GM18951 (cell line): ENCODE measurements around the gene FGD3.
"Not testable (repeated sequence)": the region's sequence is repeated elsewhere in the genome, so short reads cannot be mapped to it uniquely, and the experiment has no call there.

Experiments used
- POLR2A ChIP-seq: IDR thresholded peaks from 4 replicates; pipeline ENCODE4 v1.6.1; 2011; ENCODE audit warnings: mild to moderate bottlenecking; ENCODE audit not compliant: insufficient read length, insufficient read depth; ENCODE audit errors: extremely low read depth
- in situ Hi-C: fragments of 300-500 bp; cut with MboI; formaldehyde crosslinking; loops from one replicate; pipeline ENCODE4 v1.12.0; 2022; ENCODE audit warnings: low sequenced_read_pairs, mixed read lengths, inconsistent platforms; ENCODE audit not compliant: unreplicated experiment

Gene FGD3

DNA sequence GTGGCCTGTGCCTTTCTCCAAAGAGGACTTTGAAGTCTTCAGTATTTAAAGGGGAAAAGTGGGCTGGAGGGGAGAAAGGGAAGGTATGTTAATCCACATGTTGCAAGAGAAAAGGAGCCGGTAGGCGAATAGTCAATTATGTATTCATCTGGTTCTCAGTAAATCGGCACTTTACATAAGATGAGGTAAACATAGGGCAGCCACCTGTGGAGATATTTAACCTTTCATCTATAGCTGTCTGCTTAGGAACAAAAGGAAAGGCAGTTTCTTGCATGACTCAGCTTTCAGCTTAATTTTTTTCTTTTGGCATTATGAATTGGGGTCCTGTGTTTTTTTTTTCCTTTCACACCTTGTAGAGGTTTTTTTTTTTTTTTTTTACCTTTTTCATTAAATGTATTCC, 42.2 kb downstream of the FGD3 start:
- TF ChIP-seq POLR2A: no peak
- in situ Hi-C loops: no loop called here

DNA sequence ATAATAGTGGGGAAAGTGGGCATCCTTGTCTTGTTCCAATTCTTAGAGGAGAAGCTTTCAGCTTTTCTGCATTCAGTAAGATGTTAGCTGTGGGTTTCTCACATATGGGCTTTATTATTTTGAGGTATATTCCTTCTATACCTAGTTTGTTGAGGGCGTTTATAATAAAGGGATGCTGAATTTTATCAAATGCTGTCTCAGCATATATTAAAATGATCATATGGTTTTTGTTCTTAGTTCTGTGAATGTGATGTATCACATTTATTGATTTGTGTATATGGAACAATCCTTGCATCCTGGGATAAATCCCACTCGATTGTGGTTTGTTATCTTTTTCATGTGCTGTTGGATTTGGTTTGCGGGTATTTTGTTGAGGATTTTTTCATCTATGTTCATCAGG, 43.1 kb downstream of the FGD3 start:
- no peak for TF ChIP-seq POLR2A
- in situ Hi-C loops: no loop called here

DNA sequence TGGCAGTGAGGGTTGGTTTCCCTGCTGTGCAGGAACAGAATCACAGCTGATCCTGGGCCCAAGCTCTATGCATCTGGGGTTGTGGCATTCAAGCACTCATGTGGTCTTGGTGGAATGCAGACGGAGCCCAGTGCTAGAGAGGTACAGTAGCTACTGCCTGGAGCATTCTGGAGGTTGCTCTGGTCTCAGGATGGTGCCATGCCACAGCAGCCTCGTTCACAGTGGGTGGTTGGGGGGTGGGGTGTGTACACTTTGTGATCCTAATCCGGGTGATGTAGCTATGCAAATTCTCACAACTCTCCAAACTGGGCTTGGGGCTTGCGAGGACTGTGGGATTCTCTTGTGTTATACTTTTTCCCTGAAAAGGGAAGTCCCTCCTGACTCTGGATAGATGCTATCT, 45.2 kb downstream of the FGD3 start:
- in situ Hi-C loops: no loop called here
- TF ChIP-seq POLR2A: no peak

DNA sequence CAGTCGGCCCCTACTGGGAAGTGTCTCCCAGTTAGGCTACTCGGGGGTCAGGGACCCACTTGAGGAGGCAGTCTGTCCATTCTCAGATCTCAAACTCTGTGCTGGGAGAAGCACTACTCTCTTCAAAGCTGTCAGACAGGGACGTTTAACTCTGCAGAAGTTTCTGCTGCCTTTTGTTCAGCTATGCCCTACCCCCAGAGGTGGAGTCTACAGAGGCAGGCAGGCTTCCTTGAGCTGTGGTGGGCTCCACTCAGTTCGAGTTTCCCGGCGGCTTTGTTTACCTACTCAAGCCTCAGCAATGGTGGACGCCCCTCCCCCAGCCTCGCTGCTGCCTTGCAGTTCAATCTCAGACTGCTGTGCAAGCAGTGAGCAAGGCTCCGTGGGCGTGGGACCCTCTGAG, 51.5 kb downstream of the FGD3 start:
- in situ Hi-C loops: not testable (repeated sequence)

DNA sequence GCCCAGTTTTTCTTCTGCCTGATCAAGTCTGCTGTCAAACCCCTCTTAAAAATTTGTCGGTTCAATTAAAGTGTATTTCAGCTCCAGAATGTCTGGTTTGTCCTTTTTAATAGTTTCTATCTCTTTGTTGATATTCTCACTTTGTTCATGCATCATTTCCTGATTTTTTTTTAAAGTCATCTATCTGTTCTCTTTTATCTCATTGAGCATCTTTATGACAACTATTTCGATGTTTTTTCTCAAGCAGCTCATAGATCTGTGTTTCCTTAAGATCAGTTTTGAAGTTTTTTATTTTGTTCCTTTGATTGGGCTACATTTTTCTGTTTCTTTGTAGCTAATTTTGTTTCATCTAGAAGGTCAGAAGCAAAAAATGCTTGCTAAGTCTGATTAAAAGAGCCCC, 53.7 kb downstream of the FGD3 start:
- in situ Hi-C loops: no loop called here

DNA sequence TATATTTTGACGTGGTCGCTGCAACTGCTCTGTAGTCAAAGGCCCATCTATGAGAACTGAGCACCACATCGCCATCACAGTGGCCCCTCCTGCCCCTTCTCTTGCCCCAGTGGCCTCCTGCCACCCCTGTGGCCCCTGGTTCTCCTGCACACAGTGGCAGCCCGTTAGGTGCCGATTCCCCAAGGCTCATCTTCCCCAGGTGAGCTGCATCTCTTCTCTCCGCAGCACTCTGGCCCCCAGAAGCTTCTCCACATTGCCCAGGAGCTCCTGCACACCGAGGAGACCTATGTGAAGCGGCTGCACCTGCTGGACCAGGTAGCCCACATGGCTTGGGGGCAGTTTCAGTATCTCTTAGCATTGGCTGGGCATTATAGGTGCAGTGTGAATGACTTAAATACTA, 55.4 kb downstream of the FGD3 start:
- no peak for TF ChIP-seq POLR2A
- in situ Hi-C loops: no loop called here

More for the DNA sequence above, 53.7 kb downstream of the FGD3 start:
- no peak for TF ChIP-seq POLR2A

DNA sequence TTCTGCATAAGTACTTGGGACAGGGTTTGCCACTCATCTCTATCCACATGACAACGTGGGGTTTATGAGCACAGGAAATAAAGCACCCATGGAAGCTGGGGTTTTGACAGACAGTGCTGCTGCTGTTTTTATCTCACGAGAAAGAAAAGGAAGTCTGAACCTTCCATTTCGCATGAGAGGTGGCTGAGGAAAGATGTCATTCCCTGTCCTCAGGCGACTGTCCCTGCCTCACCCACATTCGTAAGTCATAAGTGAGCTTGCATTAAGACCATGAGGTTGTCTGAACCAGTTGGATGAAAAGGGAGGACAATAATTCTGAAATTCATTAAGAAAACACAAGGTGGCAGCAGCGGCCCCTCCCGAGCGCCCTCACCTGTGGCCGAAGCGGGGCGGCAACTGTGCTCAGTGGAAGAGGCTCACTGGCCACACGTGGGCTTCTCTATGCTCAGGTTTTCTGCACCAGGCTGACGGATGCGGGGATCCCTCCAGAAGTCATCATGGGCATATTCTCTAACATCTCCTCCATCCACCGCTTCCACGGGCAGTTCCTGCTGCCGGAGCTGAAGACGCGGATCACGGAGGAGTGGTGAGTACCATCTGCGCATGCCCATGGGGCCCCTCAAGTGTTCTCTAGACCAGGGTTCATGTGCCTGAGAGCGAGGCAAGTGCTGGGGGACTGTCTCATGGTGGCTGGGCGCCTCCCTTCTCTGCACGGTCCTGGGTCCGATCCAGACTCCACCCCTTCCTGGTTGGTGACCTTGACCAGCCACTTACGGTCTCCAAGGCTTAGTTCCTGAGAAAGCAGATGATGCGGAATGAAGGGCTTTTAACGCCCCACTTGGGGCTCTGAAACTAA, 56.5 kb downstream of the FGD3 start:
- no peak for TF ChIP-seq POLR2A
- in situ Hi-C loops: no loop called here

DNA sequence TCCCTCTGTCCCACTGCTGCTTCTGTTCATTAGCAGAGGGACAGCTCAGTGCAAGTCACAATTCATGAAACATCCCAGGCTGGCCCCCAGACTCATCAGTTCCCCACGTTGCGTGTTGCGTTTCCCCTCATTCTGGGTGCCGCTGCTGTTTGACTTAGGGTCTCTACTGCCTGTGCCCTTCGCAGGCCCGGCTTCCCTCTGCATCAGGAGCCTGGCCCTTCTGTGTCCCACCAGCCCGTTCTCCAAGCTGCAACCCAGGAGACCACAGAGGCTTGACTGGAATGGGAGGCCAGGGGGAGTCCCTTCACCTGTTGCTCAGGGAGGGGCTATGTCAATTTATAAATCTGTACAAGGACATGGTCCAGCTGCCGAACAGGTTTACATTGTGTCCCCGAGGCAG, 57.2 kb downstream of the FGD3 start:
- in situ Hi-C loops: no loop called here
- TF ChIP-seq POLR2A: no peak

DNA sequence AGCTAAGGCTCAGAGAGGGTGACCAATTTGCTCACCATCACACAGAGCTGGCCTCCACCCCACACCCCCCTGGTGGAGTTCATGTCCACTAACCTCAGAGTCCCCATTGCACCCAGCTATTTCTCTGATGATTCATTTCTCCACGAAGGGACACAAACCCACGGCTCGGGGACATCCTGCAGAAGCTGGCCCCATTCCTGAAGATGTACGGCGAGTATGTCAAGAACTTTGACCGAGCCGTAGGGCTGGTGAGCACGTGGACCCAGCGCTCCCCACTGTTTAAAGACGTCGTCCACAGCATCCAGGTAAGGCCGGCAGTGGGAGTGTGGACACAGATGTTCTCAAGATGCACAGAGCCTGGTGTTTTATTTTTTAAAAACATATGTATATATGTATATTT, 58.6 kb downstream of the FGD3 start:
- TF ChIP-seq POLR2A: no peak
- in situ Hi-C loops: no loop called here

DNA sequence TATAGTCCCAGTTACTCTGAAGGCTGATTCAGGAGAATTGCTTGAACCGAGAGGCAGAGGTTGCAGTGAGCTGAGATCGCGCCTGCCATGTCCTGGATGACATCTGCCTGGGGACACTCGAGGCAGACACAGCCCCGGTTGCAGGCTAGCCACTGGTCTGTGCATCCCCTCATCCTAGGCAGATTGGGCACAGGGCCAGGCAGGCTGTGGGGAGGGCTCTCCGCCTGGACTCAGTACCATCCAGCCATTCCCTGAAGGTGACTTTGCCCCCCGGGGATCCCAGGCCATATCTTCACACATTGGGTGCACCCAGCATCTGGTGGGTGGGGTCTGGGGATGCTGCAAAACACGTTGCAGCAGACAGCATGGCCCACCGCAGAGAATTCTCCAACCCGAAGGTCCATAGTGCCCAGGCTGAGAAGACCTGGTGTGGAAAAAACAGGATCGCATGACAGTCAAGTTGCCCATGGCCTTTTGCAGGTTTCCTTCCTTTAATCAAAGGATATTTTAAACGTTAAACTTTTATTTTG, 60.3 kb downstream of the FGD3 start:
- in situ Hi-C loops: no loop called here
- TF ChIP-seq POLR2A: no peak

DNA sequence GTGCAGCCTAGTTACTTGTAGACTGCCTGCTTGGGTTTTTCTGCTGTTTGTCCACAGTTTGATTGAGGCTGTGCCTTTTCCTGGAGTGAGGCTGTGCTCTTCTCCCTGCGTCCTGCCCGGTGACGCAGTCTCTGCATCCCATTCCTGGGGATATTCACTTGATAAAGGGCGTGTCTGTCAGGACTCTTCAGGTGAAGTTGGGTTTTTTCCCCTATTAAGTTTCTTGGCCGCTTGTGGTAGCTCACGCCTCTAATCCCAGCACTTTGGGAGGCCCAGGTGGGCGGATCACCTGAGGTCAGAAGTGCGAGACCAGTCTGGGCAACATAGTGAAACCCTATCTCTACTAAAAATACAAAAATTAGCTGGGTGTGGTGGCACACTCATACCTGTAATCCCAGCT, 61.1 kb downstream of the FGD3 start:
- in situ Hi-C loops: no loop called here
- no peak for TF ChIP-seq POLR2A

DNA sequence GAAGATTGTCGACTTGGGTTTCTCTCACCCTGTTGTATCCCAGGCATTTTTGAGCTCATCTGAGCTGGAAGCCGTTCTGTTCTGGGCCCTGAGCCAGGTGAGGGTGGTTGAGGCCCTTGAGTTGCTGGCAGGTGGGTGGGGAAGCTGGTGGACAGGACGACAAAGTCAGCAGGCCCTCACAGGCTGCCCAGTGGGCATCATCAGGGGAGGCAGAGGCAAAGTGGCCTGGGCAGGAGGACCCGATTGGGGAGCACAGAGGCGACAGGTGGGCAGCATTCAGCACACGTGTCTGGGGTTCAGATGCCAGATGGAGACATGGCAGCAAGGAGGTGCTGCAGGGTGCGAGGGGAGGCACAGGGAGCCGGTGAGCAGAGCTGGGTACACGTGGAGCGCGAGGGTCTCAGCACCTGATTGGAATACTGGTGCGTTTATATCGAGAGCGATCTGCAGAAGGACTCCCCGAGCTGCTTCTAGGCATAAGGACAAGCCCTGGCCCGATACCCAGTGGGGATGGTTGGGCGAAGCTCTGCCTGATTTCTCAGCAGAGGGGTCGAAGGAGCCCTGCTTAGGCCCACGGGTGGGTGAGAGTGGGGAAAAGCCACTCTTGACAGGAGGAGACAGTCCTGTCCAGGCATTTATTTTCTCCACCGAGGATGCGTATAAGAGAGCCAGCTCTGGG, 62.2 kb downstream of the FGD3 start:
- TF ChIP-seq POLR2A: no peak

DNA sequence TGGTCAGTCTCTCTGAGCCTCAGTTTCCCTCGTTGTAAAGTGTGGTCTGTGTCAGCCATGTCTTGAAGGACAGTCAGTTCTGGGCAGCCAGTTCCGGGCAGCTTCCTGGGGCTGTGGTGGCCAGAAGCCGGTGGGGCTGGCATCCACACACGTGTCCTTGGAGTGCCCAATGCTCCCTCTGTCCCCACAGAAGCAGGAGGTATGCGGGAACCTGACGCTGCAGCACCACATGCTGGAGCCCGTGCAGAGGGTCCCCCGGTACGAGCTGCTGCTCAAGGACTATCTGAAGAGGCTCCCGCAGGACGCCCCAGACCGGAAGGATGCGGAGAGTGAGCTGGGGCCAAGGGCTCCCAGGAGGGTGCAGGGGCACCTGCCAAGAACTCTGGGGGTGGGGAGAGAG, 62.7 kb downstream of the FGD3 start:
- TF ChIP-seq POLR2A: no peak
- in situ Hi-C loops: no loop called here

More for the DNA sequence above, 62.2 kb downstream of the FGD3 start:
- in situ Hi-C loops: no loop called here

DNA sequence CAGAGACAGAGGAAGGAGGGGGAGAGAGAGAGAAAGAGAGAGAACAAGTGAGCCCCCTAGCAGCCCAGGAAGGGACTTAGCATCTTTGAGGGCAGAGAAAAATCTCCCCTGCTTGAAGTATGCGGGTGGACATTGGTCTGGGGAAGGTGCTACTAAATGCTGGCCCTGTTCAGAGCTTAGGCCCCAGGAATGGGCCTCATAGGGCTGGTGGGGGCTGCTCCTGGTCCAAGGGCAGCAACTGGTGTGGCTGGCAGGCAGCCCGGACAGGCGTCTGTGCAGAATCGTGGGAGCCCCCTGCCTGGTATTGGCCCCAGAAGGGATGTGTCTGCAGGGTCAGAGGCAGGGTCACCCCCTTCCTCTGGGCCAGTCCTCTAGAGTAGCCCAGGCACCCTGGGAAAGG, 63.4 kb downstream of the FGD3 start:
- in situ Hi-C loops: no loop called here
- TF ChIP-seq POLR2A: no peak
